ENCODE measurements around the gene MTSS2. TPM values are rescaled to one million over a fixed set of nuclear protein-coding genes. Genes with fewer than 3 reads are reported as not detected.

Gene MTSS2
- total and polyA plus RNA-seq, 2 of the 4 experiments (the other 2 are of a cell fraction), result 9.1 to 86.2 TPM

GRCh38 chr16:70691223-70692129 lies 5.6 kb upstream of the MTSS2 start:
- peak overlapping the region; percentile 99 for H4K91ac ChIP-seq (ENCODE audit: insufficient read depth, low read depth, low read length)
- H2BK15ac ChIP-seq (ENCODE audit: low read depth, low read length), result peak overlapping the region; percentile 94; the same call in 2 of the 3 replicates
- H3K27me3 ChIP-seq (ENCODE audit: control insufficient read depth, insufficient read depth, low read length), result no peaks in the 10 kb centered on the region
- dilution Hi-C loops (cut with HindIII; ENCODE audit: low sequenced_read_pairs, unreplicated experiment), result no loop called here
- H2AK5ac ChIP-seq (ENCODE audit: low read depth, low read length), result peak overlapping the region; percentile 98
- no peak overlapping the region for H3K4me3 ChIP-seq (ENCODE audit: insufficient read depth, low read depth, low read length)
- peaks cover 70% of the 10 kb centered on the region for H3K9me1 ChIP-seq (ENCODE audit: insufficient read depth, low read length)
- H3K4ac ChIP-seq (ENCODE audit: low read depth, low read length), result peak overlapping the region; percentile 98
- in situ Hi-C loops (cut with MboI; ENCODE audit: low sequenced_read_pairs), result loop anchor here (25.0 kb wide), 1 partner anchor 671 kb away; the partner anchor contains the start of gene CALB2
- no peaks in the 10 kb centered on the region for H4K20me1 ChIP-seq (ENCODE audit: insufficient read depth, low read length)
- no peak overlapping the region; the same call in 1 of the 2 replicates for H3K4me2 ChIP-seq (ENCODE audit: low read depth, low read length)
- peaks cover 3 to 74% of the 10 kb centered on the region in 2 experiments for H3K79me1 ChIP-seq (ENCODE audit: low read depth in 1 of 2, low read length in 2 of 2)
- H3K18ac ChIP-seq (ENCODE audit: low read depth, low read length), result peak overlapping the region; percentile 68
- WGBS, 2 experiments (ENCODE audit: extremely low coverage in 2 of 2, insufficient read length in 1 of 2), result 63% methylated on average over 17 of the region's 26 CpGs; no CpG with 5 or more reads in 1 of the 2 experiments
- peak overlapping the region; percentile 99 for H2BK120ac ChIP-seq (ENCODE audit: low read depth, low read length)
- H4K8ac ChIP-seq (ENCODE audit: low read depth in 2 of 2, low read length in 2 of 2), result peak overlapping the region; percentile 84 to 97; a peak in 3 of 4 replicates
- peak overlapping the region; percentile 56; the same call in 1 of the 2 replicates for H3K56ac ChIP-seq (ENCODE audit: extremely low read depth, insufficient read depth, low read length)
- peak overlapping the region; percentile 84 for H2BK20ac ChIP-seq (ENCODE audit: low read depth, low read length)
- H3K9ac ChIP-seq (ENCODE audit: low read depth, low read length), result peak overlapping the region; percentile 79
- H3K27ac ChIP-seq (ENCODE audit: insufficient read depth, low read length), result peak overlapping the region; percentile 91
- no peaks in the 10 kb centered on the region for H3K36me3 ChIP-seq (ENCODE audit: control insufficient read depth, insufficient read depth, low read length)
- peaks cover 75% of the 10 kb centered on the region for H3K4me1 ChIP-seq (ENCODE audit: control insufficient read depth, insufficient read depth, low read length)
- peak overlapping the region; percentile 79; the same call in 1 of the 2 replicates for H3K23ac ChIP-seq (ENCODE audit: low read depth, low read length)
- POLR2A ChIA-PET (ENCODE audit: unreplicated experiment), result interaction anchor here (0.6 kb wide), 1 partner anchor 36 kb away, joined by 9 read pairs; no protein-coding TSS in a partner anchor
- H3K9me3 ChIP-seq (ENCODE audit: control insufficient read depth, insufficient read depth, low read length), result no peaks in the 10 kb centered on the region
- TF ChIP-seq USF2 (IDR thresholded peaks at IDR 0.05; ENCODE audit: low read depth, low read length) (no peak), SMC3 (IDR thresholded peaks at IDR 0.05; ENCODE audit: low read depth, low read length) (no peak), NFE2L2 (IDR thresholded peaks at IDR 0.05; ENCODE audit: low read depth, low read length) (peak; percentile 17; the same call in 1 of the 2 replicates), POLR2A (IDR thresholded peaks at IDR 0.05; ENCODE audit: low read depth, low read length) (peak; percentile 29; the same call in 1 of the 2 replicates), MXI1 (IDR thresholded peaks at IDR 0.05; ENCODE audit: borderline replicate concordance, low read depth, low read length) (no peak), BHLHE40 (IDR thresholded peaks at IDR 0.05; ENCODE audit: low read depth, low read length) (peak; percentile 37), MAFK (IDR thresholded peaks at IDR 0.05; ENCODE audit: low read depth, low read length) (no peak), CEBPB (IDR thresholded peaks at IDR 0.05; ENCODE audit: low read depth, low read length) (peak; percentile 90), RAD21 (IDR thresholded peaks at IDR 0.05; ENCODE audit: low read length) (no peak), MAZ (IDR thresholded peaks at IDR 0.05; ENCODE audit: borderline replicate concordance, low read depth, low read length) (peak; percentile 42; the same call in 1 of the 2 replicates), CTCF (conservative IDR thresholded peaks at IDR 0.05; ENCODE audit: low read depth, low read length) (no peak)
- CTCF ChIA-PET, result interaction anchor here (1.1 to 1.2 kb wide), 2 partner anchors 12 to 80 kb away, joined by 3 to 5 read pairs; no protein-coding TSS in a partner anchor
- intact Hi-C loops (cut with micrococcal nuclease), result loop anchor here (2.0 kb wide), 1 partner anchor 15 kb away; no protein-coding TSS in a partner anchor
- H2AK9ac ChIP-seq (replicated peaks; ENCODE audit: low read depth, low read length, poor library complexity), result peak overlapping the region; percentile 100
- BruUV-seq (replicated peaks), result no TSS peak
- DNase-seq (peak; percentile 97), ATAC-seq (ENCODE audit: low read depth) (peak; percentile 50)
- H3K14ac ChIP-seq (replicated peaks; ENCODE audit: low read depth, low read length), result peak overlapping the region; percentile 90
- peak overlapping the region; percentile 96 for H2BK5ac ChIP-seq (ENCODE audit: low read depth, low read length, poor library complexity, severe bottlenecking)
- peak overlapping the region; percentile 62 for H4K5ac ChIP-seq (ENCODE audit: low read depth, low read length)
- H2AFZ ChIP-seq (replicated peaks; ENCODE audit: low read length, poor library complexity), result peak overlapping the region; percentile 35

All from IMR-90 (cell line).